SK-MEL-5 (cell line): ENCODE data around the gene UQCC2. TPM values are rescaled to one million over a fixed set of nuclear protein-coding genes. Genes with fewer than 3 reads are reported as not detected.

ENCODE experiments used
- DNase-seq: peaks from one replicate; pipeline ENCODE4 v3.0.0-alpha.2; 2016; ENCODE audit warnings: low read depth, low spot score
- in situ Hi-C: cut with HindIII; loops from 2 replicates; pipeline ENCODE4 v1.10.0; 2016; ENCODE audit warnings: low sequenced_read_pairs, high pct_unique_total_duplicates, low pct_unique_long_range_greater_than_20kb
- small RNA-seq, 2 experiments: library from RNA; depleted of rRNA; stranded (forward); fragments of <200 nt; gene quantifications; one replicate each; pipeline ENCODE3, GENCODE V24; 2014
- total RNA-seq: library from RNA; depleted of rRNA; stranded (reverse); fragments of >200 nt; shearing (Covaris generic); gene quantifications from 2 replicates; pipeline ENCODE4 v1.2.3, GENCODE V29; 2014; rRNA removed

Gene UQCC2
- total RNA-seq, 1 experiment from 2014 or later = 40.1 TPM

DNA sequence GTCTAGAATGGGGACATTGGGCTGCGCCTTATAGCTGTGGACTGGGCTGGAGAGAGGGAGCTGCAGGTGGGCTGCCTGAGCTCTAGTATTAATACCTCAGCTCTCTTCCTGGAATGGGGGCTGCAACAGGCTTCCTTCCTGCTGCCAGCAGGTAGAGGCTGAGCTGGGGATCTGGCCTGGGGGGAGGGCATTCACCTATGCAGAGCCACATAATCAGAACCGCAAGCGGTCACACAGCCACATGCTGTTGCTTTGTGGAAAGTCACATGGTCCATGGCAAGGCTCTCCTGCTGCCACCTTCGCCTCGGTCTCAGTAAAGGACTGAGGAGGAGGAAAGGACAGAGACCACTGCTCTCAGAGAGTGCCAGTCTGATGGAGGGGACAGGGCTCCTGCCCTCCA is 54.7 kb downstream of the UQCC2 start:
- DNase-seq = no peak
- in situ Hi-C loops = no loop called here

DNA sequence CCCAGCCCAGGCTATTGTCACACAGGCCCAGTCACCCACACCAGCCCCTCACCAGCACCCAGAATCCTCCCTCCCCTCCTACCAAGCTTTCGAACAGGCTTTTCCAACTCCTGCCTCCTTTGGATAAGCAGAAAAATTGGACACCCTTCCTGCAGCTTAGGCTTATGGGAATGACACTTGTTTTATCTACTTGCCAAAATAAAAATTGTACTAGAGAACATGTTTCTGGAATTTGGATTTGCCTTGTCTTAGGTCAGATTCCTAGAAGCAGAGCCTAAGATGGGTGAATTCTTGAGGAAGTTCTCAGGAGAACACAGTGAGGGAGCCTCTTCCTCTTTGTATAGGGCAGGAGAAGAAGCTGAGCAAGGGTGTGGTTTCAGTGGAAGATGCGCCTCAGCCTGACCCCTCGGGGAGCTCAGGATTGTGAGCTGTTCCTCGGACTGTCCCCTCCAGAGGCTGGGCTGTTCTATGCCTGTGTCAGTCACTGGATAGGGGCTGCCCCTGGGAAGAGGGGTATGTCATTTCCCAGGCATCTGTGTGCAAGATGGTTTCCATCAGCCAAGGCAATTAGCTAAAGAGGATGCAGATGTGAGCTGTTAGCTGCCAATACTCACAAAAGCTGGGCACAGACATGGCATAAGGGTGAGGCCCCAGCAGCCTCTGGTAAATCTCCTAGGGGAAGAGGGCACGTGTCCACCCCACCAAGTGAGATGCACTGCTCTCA is 56.5 kb downstream of the UQCC2 start:
- DNase-seq = no peak
- in situ Hi-C loops = no loop called here

GRCh38 chr6:33652002-33652401 is 59.5 kb downstream of the UQCC2 start:
- in situ Hi-C loops = no loop called here

GRCh38 chr6:33651403-33651802 is 60.1 kb downstream of the UQCC2 start:
- in situ Hi-C loops = no loop called here
- DNase-seq = no peak

More at GRCh38 chr6:33652002-33652401, 59.5 kb downstream of the UQCC2 start:
- DNase-seq = no peak

Small RNA genes within 50 kb of the gene (small RNA-seq; reads per million reads assigned to genes)
- 0 reads per million in 2 experiments for gene MIR3934

Other genes starting within 250 kb of the UQCC2 start
- 11.2 and 11.9 TPM in 2 replicates for gene BAK1, start 131.4 kb downstream of the UQCC2 start, total RNA-seq
- gene ITPR3, start 90.4 kb downstream of the UQCC2 start, total RNA-seq = 4.2 and 4.3 TPM in 2 replicates
- gene IP6K3, start 35.2 kb upstream of the UQCC2 start, total RNA-seq = not detected in 2 replicates
- 40.0 and 54.6 TPM in 2 replicates for gene LEMD2, start 77.4 kb upstream of the UQCC2 start, total RNA-seq
- not detected in 2 replicates for gene MLN, start 92.3 kb upstream of the UQCC2 start, total RNA-seq